HG02840 (cell line): Measurements from ENCODE around the gene FAM240A.

Experiments
- ATAC-seq: cut with Tn5 transposase; IDR thresholded peaks from one replicate; pipeline ENCODE4 v1.9.1; 2021; ENCODE audit warnings: mild to moderate bottlenecking, moderate library complexity, moderate number of reproducible peaks; ENCODE audit not compliant: unreplicated experiment, low FRiP score

The FAM240A gene

GRCh38 chr3:46660003-46660402 is 47.7 kb downstream of the FAM240A start:
- no peak for ATAC-seq

GRCh38 chr3:46660543-46661523 is 48.5 kb downstream of the FAM240A start:
- no peak for ATAC-seq

- no peak for ATAC-seq
These were observed 49.7 kb downstream of the FAM240A start for GRCh38 chr3:46661776-46662766.

- no peak for ATAC-seq
These were observed 50.6 kb downstream of the FAM240A start for GRCh38 chr3:46662771-46663551.

- ATAC-seq, result no peak
These were observed 51.3 kb downstream of the FAM240A start for GRCh38 chr3:46663591-46664135.

- no peak for ATAC-seq
These were observed 52.1 kb downstream of the FAM240A start for GRCh38 chr3:46664188-46664970.

- ATAC-seq, result no peak
These were observed 52.8 kb downstream of the FAM240A start for GRCh38 chr3:46664971-46665762.

- ATAC-seq, result no peak
These were observed 53.6 kb downstream of the FAM240A start for GRCh38 chr3:46665763-46666452.

GRCh38 chr3:46666453-46666845 is 54.1 kb downstream of the FAM240A start:
- no peak for ATAC-seq

GRCh38 chr3:46667061-46667621 is 54.8 kb downstream of the FAM240A start:
- no peak for ATAC-seq

- no peak for ATAC-seq
These were observed 55.3 kb downstream of the FAM240A start for GRCh38 chr3:46667657-46668056.

- ATAC-seq, result no peak
These were observed 55.8 kb downstream of the FAM240A start for GRCh38 chr3:46668116-46668515.

GRCh38 chr3:46668591-46668990 is 56.3 kb downstream of the FAM240A start:
- no peak for ATAC-seq

- no peak for ATAC-seq
These were observed 57.1 kb downstream of the FAM240A start for GRCh38 chr3:46669191-46669999.

GRCh38 chr3:46670000-46670890 is 57.9 kb downstream of the FAM240A start:
- no peak for ATAC-seq
